ENCODE results near the gene BBX.

The BBX gene

GRCh38 chr3:107704477-107704876, 181.7 kb downstream of the BBX start:
- Histone ChIP-seq H3K27me3 (no peaks in the 10 kb centered on the region), H3K36me3 (peaks cover 10% of the 10 kb centered on the region; the same call in 1 of the 2 replicates), H3K9ac (no peak overlapping the region), H3K4me3 (no peak overlapping the region), H4K20me1 (peaks cover 41% of the 10 kb centered on the region), H3K9me3 (no peaks in the 10 kb centered on the region), H3K4me2 (no peak overlapping the region), H3K4me1 (no peaks in the 10 kb centered on the region), H3K27ac (no peak overlapping the region)
- TF ChIP-seq Cebpa-rat (IDR thresholded peaks at IDR 0.05), result no peak

DNA sequence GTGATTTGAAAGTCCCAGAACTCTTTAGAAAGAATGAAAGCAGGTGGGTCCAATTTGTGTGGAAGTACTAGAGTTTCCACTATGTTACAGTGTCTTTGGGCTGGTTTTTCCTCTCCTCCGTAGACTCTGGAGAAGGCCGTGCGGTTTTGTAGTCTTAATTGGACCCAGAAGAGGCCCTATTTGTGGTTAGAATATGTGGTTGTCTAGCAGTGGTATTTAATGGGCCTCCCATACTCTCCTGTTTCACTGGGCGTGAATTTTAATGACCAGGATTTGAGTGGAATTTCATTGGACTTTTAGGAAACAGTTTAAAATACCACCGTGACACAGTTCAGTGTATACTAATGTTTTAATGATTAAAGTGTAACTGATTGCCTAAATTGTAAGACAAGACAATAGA, 182.3 kb downstream of the BBX start:
- Histone ChIP-seq H3K27ac (no peak overlapping the region), H3K9me3 (no peaks in the 10 kb centered on the region), H3K4me3 (no peak overlapping the region), H3K27me3 (no peaks in the 10 kb centered on the region), H4K20me1 (peaks cover 41% of the 10 kb centered on the region), H3K4me2 (no peak overlapping the region), H3K9ac (no peak overlapping the region), H3K36me3 (peaks cover 5% of the 10 kb centered on the region; the same call in 1 of the 2 replicates), H3K4me1 (no peaks in the 10 kb centered on the region)
- TF ChIP-seq Cebpa-rat (IDR thresholded peaks at IDR 0.05), result no peak

DNA sequence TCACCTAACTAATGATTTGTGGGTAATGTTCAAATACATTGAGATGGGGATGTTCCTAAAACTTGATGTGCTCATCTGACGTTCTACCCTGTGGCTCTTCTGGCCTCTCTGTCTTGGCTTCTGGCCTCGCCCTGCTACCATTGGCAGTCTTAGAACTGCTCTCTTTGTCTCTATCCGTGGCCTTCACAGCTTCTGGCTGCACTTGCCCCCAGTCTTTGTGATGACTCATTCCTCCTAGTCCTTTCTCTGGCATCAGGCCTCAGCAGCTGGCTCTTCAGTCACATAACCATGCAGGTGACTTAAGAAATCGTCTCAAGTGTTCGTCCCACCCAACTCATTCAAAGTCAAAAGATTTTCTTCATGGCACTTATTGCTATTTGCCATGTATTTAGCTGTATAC, 188.1 kb downstream of the BBX start:
- no peak overlapping the region for H3K4me3 ChIP-seq
- H3K4me2 ChIP-seq, result no peak overlapping the region
- no peaks in the 10 kb centered on the region for H3K27me3 ChIP-seq
- no peak overlapping the region for H3K27ac ChIP-seq
- no peak for TF ChIP-seq Cebpa-rat (IDR thresholded peaks at IDR 0.05)
- H4K20me1 ChIP-seq, result peaks cover 9% of the 10 kb centered on the region; the same call in 1 of the 2 replicates
- no peaks in the 10 kb centered on the region for H3K4me1 ChIP-seq
- peaks cover 40% of the 10 kb centered on the region for H3K36me3 ChIP-seq
- H3K9me3 ChIP-seq, result no peaks in the 10 kb centered on the region
- no peak overlapping the region for H3K9ac ChIP-seq

GRCh38 chr3:107716734-107717133, 194.0 kb downstream of the BBX start:
- H3K4me1 ChIP-seq, result no peaks in the 10 kb centered on the region
- no peak for TF ChIP-seq Cebpa-rat (IDR thresholded peaks at IDR 0.05)

DNA sequence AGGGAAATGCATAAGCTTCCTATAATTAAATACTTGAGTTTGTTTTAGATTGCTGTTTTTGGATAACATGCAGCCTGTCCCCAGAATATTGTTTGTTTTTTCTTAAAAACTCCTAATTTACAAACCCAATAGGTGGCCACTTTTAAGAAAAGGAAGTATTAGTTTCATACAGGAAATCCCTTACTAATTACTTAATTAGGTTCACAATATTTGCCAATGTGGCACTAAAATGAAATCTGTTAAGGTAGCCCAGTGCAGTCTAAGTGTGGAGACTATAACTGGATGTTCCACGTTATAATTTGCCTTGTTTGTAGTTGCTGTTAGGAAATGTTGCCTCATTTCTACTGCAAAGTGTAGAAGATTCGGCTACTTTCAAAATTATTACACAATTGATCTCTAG, 195.8 kb downstream of the BBX start:
- H3K36me3 ChIP-seq, result peaks cover 39% of the 10 kb centered on the region
- TF ChIP-seq Cebpa-rat (IDR thresholded peaks at IDR 0.05), result no peak
- peaks cover 13% of the 10 kb centered on the region; the same call in 1 of the 2 replicates for H4K20me1 ChIP-seq
- no peak overlapping the region for H3K9ac ChIP-seq
- H3K27ac ChIP-seq, result no peak overlapping the region
- no peak overlapping the region for H3K4me2 ChIP-seq
- no peak overlapping the region for H3K4me3 ChIP-seq
- H3K27me3 ChIP-seq, result no peaks in the 10 kb centered on the region
- H3K9me3 ChIP-seq, result no peaks in the 10 kb centered on the region
- no peaks in the 10 kb centered on the region for H3K4me1 ChIP-seq

More at GRCh38 chr3:107716734-107717133, 194.0 kb downstream of the BBX start:
- peaks cover 13% of the 10 kb centered on the region; the same call in 1 of the 2 replicates for H4K20me1 ChIP-seq
- no peaks in the 10 kb centered on the region for H3K9me3 ChIP-seq
- H3K9ac ChIP-seq, result no peak overlapping the region
- no peak overlapping the region for H3K4me2 ChIP-seq
- H3K36me3 ChIP-seq, result peaks cover 47% of the 10 kb centered on the region
- no peaks in the 10 kb centered on the region for H3K27me3 ChIP-seq
- no peak overlapping the region for H3K4me3 ChIP-seq
- H3K27ac ChIP-seq, result no peak overlapping the region

DNA sequence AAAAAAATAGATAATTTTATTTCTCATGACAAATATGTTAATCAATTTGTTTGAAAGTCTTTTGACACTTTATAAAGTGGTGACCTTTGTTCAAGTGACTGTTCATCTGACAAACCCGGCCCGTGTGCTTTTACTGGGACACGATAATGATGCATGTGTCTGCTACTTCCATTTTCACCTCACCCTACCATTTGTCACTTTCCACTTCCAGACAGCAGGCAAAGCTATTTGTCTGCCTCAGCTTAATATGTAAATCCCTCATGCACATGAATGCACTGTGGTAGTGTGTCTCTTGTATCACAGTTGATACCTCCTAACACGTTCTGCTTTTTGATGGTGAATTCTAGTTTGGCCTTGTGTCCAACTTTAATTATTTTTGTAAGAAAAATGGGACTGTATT, 204.3 kb downstream of the BBX start:
- Histone ChIP-seq H3K9me3 (no peaks in the 10 kb centered on the region), H4K20me1 (no peaks in the 10 kb centered on the region), H3K4me3 (no peak overlapping the region), H3K36me3 (peaks cover 41% of the 10 kb centered on the region), H3K4me1 (no peaks in the 10 kb centered on the region), H3K27me3 (no peaks in the 10 kb centered on the region), H3K9ac (no peak overlapping the region), H3K27ac (no peak overlapping the region), H3K4me2 (no peak overlapping the region)
- TF ChIP-seq Cebpa-rat (IDR thresholded peaks at IDR 0.05), result no peak

DNA sequence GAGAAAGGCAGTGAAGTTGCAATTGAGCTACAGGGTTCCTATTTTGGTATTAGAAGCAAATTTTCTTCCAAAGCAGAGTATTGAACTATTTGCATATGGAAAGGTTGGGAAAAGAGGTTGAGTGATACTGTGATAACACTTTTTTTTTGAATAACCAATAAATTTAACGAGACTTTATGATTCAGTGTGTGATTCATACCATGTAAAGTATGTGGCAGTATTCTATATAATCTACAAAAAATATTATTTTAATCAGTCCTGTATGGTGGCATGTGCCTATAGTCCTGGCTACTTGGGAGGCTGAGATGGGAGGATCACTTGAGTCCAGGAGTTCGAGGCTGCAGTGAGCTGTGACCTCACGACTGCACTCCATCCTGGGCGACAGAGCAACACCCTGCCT, 206.9 kb downstream of the BBX start:
- H3K27me3 ChIP-seq, result no peaks in the 10 kb centered on the region
- H3K4me2 ChIP-seq, result no peak overlapping the region
- no peaks in the 10 kb centered on the region for H3K9me3 ChIP-seq
- no peak for TF ChIP-seq Cebpa-rat (IDR thresholded peaks at IDR 0.05)
- no peak overlapping the region for H3K27ac ChIP-seq
- H3K9ac ChIP-seq, result no peak overlapping the region
- no peak overlapping the region for H3K4me3 ChIP-seq
- peaks cover 51% of the 10 kb centered on the region for H3K36me3 ChIP-seq
- no peaks in the 10 kb centered on the region for H4K20me1 ChIP-seq
- no peaks in the 10 kb centered on the region for H3K4me1 ChIP-seq

DNA sequence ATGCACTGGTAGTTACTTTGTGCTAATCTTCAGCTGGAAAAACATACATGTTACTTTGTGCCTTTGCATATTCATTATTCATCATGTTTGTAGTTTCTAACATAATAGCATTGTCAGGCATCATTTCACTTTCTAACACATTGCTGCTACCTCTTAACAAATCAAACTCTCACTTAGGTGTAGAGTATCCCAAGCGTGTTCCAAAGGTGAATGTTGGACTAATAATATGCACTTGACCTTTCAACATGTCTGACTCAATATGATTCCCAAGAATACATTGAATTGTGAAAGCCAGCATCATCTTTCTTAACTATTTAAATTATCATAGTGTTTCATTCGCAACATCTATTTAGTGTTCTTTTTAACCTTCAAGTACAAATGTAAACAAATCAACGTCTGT, 211.6 kb downstream of the BBX start:
- Histone ChIP-seq H3K27me3 (no peaks in the 10 kb centered on the region), H3K9me3 (no peaks in the 10 kb centered on the region), H4K20me1 (no peaks in the 10 kb centered on the region), H3K27ac (no peak overlapping the region), H3K9ac (no peak overlapping the region), H3K4me1 (0 out of 2 replicates have a peak, but pooled peaks cover 6% of the 10 kb centered on the region), H3K36me3 (peaks cover 43% of the 10 kb centered on the region), H3K4me3 (no peak overlapping the region), H3K4me2 (no peak overlapping the region)
- no peak for TF ChIP-seq Cebpa-rat (IDR thresholded peaks at IDR 0.05)

- Histone ChIP-seq H3K4me3 (no peak overlapping the region), H3K27ac (no peak overlapping the region), H3K9me3 (no peaks in the 10 kb centered on the region), H3K9ac (no peak overlapping the region), H3K4me1 (0 out of 2 replicates have a peak, but pooled peaks cover 6% of the 10 kb centered on the region), H4K20me1 (peaks cover 9% of the 10 kb centered on the region; the same call in 1 of the 2 replicates), H3K4me2 (no peak overlapping the region), H3K36me3 (peaks cover 33% of the 10 kb centered on the region), H3K27me3 (no peaks in the 10 kb centered on the region)
- no peak for TF ChIP-seq Cebpa-rat (IDR thresholded peaks at IDR 0.05)
Observed at GRCh38 chr3:107737914-107738313, 215.2 kb downstream of the BBX start.

DNA sequence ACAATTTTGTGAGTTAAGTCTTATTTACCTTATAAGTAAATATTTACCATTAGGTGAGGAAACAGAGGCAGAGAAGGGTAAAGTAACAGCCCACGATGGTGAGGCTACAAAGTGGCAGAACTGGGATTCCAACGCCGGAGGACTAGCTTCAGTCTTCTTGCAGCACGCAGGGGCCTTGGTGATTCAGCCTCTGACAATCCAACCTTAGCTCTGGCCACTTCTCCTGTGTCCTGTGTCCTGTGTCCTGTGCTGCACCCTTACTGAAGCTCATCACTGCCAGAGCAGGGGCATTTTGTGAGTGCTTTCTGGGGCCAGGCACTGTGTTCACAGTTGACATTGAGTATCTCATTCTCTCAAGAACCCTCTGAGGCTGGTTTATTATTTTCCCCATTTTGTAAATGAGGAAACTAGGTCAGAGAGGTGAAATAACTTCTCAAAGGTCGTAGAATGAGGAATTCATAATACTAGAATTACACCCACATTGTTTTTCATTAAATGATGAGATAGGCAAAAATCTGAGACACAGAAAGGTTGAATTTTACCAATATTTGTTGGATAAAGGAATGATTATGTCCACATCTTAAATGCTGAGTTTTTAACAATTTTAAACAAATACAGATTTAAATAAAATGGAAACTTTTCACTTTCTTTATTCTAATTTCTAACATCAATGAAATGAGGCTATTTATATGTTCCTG, 215.9 kb downstream of the BBX start:
- H3K4me1 ChIP-seq, result 0 out of 2 replicates have a peak, but pooled peaks cover 6% of the 10 kb centered on the region
- no peaks in the 10 kb centered on the region for H3K9me3 ChIP-seq
- H3K27me3 ChIP-seq, result no peaks in the 10 kb centered on the region
- H3K9ac ChIP-seq, result no peak overlapping the region
- no peak overlapping the region for H3K27ac ChIP-seq
- H3K4me2 ChIP-seq, result no peak overlapping the region
- peaks cover 9% of the 10 kb centered on the region; the same call in 1 of the 2 replicates for H4K20me1 ChIP-seq
- no peak for TF ChIP-seq Cebpa-rat (IDR thresholded peaks at IDR 0.05)
- H3K36me3 ChIP-seq, result peaks cover 26% of the 10 kb centered on the region
- H3K4me3 ChIP-seq, result no peak overlapping the region

All from BLaER1 (cell line).